ENCODE measurements around the gene PLK2.

DNA sequence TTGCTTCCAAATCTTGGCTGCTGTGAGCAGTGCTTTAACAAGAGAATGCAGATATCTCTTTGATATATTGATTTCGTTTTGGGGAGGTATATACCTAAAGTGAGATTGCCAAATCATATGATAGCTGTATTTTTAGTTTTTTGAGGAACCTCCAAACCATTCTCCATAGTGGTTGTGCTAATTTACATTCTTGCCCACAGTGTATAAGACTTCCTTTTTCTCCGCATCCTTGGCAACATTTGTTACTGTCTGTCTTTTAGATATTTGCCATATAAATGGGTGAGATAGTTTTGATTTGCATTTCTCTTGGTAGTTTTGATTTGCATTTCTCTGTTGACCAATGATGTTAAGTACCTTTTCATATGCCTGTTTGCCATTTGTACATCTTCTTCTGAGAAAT is 10.0 kb upstream of the PLK2 start:
- TF ChIP-seq, protein P1, sequence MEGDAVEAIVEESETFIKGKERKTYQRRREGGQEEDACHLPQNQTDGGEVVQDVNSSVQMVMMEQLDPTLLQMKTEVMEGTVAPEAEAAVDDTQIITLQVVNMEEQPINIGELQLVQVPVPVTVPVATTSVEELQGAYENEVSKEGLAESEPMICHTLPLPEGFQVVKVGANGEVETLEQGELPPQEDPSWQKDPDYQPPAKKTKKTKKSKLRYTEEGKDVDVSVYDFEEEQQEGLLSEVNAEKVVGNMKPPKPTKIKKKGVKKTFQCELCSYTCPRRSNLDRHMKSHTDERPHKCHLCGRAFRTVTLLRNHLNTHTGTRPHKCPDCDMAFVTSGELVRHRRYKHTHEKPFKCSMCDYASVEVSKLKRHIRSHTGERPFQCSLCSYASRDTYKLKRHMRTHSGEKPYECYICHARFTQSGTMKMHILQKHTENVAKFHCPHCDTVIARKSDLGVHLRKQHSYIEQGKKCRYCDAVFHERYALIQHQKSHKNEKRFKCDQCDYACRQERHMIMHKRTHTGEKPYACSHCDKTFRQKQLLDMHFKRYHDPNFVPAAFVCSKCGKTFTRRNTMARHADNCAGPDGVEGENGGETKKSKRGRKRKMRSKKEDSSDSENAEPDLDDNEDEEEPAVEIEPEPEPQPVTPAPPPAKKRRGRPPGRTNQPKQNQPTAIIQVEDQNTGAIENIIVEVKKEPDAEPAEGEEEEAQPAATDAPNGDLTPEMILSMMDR (IDR thresholded peaks at IDR 0.05; ENCODE audit: low read depth, low read length): no peak
- TF ChIP-seq EZH2phosphoT487 (IDR thresholded peaks at IDR 0.05; ENCODE audit: low read depth): no peak
